ENCODE data around the gene EPO.
A peak's percentile ranks its signal among the peaks of the same experiment; 100 is the strongest.

Gene EPO

GRCh38 chr7:100682991-100683658, 37.1 kb upstream of the EPO start:
- DNase-seq, result no peak

- DNase-seq, result no peak
Observed at GRCh38 chr7:100683659-100684533, 36.4 kb upstream of the EPO start.

GRCh38 chr7:100684534-100685042, 35.7 kb upstream of the EPO start:
- no peak for DNase-seq

- DNase-seq, result no peak
Observed at GRCh38 chr7:100685049-100685605, 35.1 kb upstream of the EPO start.

GRCh38 chr7:100685631-100686145, 34.6 kb upstream of the EPO start:
- no peak for DNase-seq

GRCh38 chr7:100686201-100686821, 34.0 kb upstream of the EPO start:
- DNase-seq, result no peak

GRCh38 chr7:100686822-100687211, 33.5 kb upstream of the EPO start:
- no peak for DNase-seq

- DNase-seq, result no peak
Observed at GRCh38 chr7:100687261-100687660, 33.0 kb upstream of the EPO start.

- DNase-seq, result no peak
Observed at GRCh38 chr7:100687751-100688300, 32.4 kb upstream of the EPO start.

GRCh38 chr7:100688326-100688860, 31.9 kb upstream of the EPO start:
- no peak for DNase-seq

- no peak for DNase-seq
Observed at GRCh38 chr7:100689230-100690135, 30.8 kb upstream of the EPO start.

- DNase-seq, result peak in 55 of 58 donors; percentile 12 to 89 (median 61)
Observed at GRCh38 chr7:100691676-100692577, 28.3 kb upstream of the EPO start.

- DNase-seq, result no peak
Observed at GRCh38 chr7:100692578-100692961, 27.7 kb upstream of the EPO start.

- DNase-seq, result no peak
Observed at GRCh38 chr7:100693312-100694097, 26.8 kb upstream of the EPO start.

- peak in 54 of 58 donors; percentile 6 to 85 (median 68) for DNase-seq
Observed at GRCh38 chr7:100694098-100694745, 26.0 kb upstream of the EPO start, which contains the start of gene GIGYF1. Gene GIGYF1 (minus strand): TSS chr7:100694250. CDS start chr7:100688238, 6,012 bp downstream.

GRCh38 chr7:100696123-100696521, 24.1 kb upstream of the EPO start:
- DNase-seq, result no peak

- no peak for DNase-seq
Observed at GRCh38 chr7:100699018-100699417, 21.2 kb upstream of the EPO start.

Measured in anterior cingulate cortex (tissue), 58 donors.